ENCODE measurements around the gene AQP1.

GRCh38 chr7:30886608-30887011 lies 25.0 kb upstream of the AQP1 start:
- TF ChIP-seq POLR2A (IDR thresholded peaks at IDR 0.05): no peak
- TF ChIP-seq, protein P1, sequence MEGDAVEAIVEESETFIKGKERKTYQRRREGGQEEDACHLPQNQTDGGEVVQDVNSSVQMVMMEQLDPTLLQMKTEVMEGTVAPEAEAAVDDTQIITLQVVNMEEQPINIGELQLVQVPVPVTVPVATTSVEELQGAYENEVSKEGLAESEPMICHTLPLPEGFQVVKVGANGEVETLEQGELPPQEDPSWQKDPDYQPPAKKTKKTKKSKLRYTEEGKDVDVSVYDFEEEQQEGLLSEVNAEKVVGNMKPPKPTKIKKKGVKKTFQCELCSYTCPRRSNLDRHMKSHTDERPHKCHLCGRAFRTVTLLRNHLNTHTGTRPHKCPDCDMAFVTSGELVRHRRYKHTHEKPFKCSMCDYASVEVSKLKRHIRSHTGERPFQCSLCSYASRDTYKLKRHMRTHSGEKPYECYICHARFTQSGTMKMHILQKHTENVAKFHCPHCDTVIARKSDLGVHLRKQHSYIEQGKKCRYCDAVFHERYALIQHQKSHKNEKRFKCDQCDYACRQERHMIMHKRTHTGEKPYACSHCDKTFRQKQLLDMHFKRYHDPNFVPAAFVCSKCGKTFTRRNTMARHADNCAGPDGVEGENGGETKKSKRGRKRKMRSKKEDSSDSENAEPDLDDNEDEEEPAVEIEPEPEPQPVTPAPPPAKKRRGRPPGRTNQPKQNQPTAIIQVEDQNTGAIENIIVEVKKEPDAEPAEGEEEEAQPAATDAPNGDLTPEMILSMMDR (IDR thresholded peaks at IDR 0.05): no peak
